Measurements from ENCODE around the gene DMWD. TPM values are rescaled to one million over a fixed set of nuclear protein-coding genes. Genes with fewer than 3 reads are reported as not detected.

DMWD gene
- total RNA-seq, 1 experiment from 2014 or later = 35.4 TPM

DNA sequence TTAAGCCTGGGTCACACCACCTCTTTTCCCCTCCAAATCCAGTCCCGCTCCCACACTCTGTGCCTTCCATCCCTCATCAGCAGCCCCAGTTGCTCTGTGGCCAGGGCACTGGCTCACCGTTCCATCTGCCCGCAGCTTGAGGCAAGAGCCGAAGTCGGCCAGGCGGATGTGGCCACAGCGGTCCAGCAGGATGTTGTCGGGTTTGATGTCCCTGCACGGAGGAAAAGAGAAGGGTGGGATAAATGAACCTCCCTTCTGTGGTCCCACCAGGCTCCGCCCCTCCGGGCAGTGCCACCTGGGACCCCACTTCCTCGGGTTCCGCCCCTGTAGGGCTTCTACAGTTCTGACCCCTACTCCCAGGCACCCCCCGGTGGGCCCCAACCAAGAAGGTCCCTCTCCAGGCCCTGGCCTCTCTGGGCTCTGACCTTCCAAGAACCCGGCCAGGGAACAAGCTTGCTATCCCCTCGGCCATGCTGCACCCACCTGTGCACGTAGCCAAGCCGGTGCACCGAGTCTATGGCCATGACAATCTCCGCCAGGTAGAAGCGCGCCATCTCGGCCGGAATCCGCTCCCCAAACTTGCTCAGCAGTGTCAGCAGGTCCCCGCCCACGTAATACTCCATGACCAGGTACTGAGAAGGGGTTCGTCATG is 14.5 kb downstream of the DMWD start:
- H3K27me3 ChIP-seq (replicated peaks) = no peaks in the 10 kb centered on the region
- H3K27ac ChIP-seq = no peak overlapping the region

DNA sequence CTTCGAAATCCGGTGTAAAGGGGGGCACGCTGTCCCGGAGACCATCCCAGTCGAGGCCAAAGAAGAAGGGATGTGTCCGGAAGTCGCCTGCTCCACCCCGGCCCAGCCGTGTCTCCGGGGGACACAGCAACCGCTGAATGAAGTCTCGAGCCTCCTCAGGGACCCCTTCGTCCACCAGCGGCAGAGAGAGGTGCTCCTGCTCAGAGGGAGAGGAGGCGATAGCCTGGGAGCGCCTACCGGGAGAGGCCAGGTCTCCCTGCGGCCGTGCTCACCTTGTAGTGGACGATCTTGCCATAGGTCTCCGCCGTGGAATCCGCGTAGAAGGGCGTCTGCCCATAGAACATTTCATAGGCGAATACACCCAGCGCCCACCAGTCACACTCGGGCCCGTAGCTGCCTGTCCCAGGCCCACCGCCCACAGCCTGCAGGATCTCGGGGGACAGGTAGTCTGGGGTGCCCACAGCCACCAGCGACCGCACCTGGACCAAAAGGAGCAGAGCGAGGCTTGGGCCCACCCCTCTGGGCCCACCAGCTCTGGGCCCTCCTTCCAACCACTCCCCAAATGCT is 15.2 kb downstream of the DMWD start:
- Histone ChIP-seq H3K27ac (no peak overlapping the region), H3K36me3 (peaks cover 55% of the 10 kb centered on the region), H3K4me3 (no peak overlapping the region), H3K27me3 (replicated peaks) (no peaks in the 10 kb centered on the region), H3K9me3 (replicated peaks) (no peaks in the 10 kb centered on the region), H3K4me1 (replicated peaks) (peaks cover 11% of the 10 kb centered on the region)
- no peak for DNase-seq (ENCODE audit: low read depth in 1 of 2, low spot score in 2 of 2)

More for the DNA sequence above, 14.5 kb downstream of the DMWD start:
- peaks cover 16% of the 10 kb centered on the region for H3K4me1 ChIP-seq (replicated peaks)
- no peak for DNase-seq (ENCODE audit: low read depth in 1 of 2, low spot score in 2 of 2)
- H3K9me3 ChIP-seq (replicated peaks) = no peaks in the 10 kb centered on the region
- H3K4me3 ChIP-seq = no peak overlapping the region
- peaks cover 51% of the 10 kb centered on the region for H3K36me3 ChIP-seq

DNA sequence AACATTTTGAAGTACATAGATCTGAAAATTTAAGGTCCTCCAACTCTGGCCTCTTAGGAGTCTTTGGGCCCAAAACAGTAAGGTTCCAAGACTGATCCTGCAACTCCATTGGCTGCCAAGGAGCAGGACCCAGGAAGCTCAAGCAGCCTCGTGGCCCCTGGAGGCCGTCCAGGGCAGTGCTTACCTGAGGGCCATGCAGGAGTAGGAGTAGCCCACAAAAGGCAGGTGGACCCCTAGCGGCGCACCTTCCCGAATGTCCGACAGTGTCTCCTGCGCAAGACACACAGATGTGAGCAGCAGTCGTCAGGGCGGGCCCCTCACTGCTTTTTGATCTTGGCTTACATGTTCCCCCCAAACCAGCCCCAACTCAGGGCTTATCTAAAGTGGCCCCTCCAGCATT is 17.9 kb downstream of the DMWD start:
- no peak for DNase-seq (ENCODE audit: low read depth in 1 of 2, low spot score in 2 of 2)
- no peaks in the 10 kb centered on the region for H3K9me3 ChIP-seq (replicated peaks)
- H3K27ac ChIP-seq = no peak overlapping the region
- H3K4me1 ChIP-seq (replicated peaks) = peaks cover 12% of the 10 kb centered on the region
- no peak overlapping the region for H3K4me3 ChIP-seq
- no peaks in the 10 kb centered on the region for H3K27me3 ChIP-seq (replicated peaks)
- peaks cover 68% of the 10 kb centered on the region for H3K36me3 ChIP-seq

DNA sequence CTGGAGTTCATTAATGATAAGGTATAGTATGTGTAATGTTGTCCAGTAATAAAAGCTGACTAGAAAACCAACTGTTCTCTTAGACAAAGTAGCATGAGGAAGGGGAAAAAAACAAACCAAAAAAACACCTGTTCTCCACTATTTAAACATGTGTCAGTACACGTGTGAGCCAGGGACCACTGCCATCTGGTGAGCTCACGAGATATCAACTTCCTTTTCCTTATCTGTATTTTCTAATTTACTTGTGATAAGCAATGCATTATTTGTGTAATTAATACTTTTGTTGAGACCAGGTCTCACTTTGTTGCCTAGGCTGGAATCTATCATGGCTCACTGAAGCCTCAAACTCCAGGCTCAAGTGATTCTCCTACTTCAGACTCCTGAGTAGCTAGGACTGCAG is 19.3 kb downstream of the DMWD start:
- DNase-seq (ENCODE audit: low read depth in 1 of 2, low spot score in 2 of 2) = no peak
- Histone ChIP-seq H3K27ac (no peak overlapping the region), H3K36me3 (peaks cover 59% of the 10 kb centered on the region), H3K9me3 (replicated peaks) (0 out of 2 replicates have a peak, but pooled peaks cover under 1% of the 10 kb centered on the region), H3K4me1 (replicated peaks) (peaks cover 15% of the 10 kb centered on the region), H3K4me3 (no peak overlapping the region), H3K27me3 (replicated peaks) (no peaks in the 10 kb centered on the region)

DNA sequence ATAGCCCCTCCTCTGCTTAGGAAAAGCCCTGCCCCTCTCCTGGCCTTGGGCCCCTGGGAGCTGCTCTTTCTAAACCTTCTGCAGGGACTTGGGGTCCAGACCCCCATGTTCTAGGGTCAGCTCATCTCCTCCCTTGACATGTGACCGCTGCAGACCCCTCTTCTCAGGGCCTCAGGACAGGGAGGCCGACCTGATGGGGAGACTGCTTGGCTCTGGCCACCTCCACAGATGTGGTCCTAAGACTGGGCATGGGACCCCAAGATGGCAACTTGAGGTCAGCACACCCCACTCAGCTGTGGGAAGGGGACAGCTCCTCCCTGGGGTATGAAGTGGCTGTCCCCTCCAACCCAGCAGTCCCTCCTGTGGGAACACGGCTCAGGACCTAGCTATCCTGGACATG is 19.7 kb downstream of the DMWD start:
- DNase-seq (ENCODE audit: low read depth in 1 of 2, low spot score in 2 of 2) = no peak
- H3K4me1 ChIP-seq (replicated peaks) = peaks cover 18% of the 10 kb centered on the region
- H3K4me3 ChIP-seq = no peak overlapping the region
- no peak overlapping the region for H3K27ac ChIP-seq
- H3K36me3 ChIP-seq = peaks cover 55% of the 10 kb centered on the region
- H3K9me3 ChIP-seq (replicated peaks) = 0 out of 2 replicates have a peak, but pooled peaks cover 2% of the 10 kb centered on the region
- no peaks in the 10 kb centered on the region for H3K27me3 ChIP-seq (replicated peaks)

DNA sequence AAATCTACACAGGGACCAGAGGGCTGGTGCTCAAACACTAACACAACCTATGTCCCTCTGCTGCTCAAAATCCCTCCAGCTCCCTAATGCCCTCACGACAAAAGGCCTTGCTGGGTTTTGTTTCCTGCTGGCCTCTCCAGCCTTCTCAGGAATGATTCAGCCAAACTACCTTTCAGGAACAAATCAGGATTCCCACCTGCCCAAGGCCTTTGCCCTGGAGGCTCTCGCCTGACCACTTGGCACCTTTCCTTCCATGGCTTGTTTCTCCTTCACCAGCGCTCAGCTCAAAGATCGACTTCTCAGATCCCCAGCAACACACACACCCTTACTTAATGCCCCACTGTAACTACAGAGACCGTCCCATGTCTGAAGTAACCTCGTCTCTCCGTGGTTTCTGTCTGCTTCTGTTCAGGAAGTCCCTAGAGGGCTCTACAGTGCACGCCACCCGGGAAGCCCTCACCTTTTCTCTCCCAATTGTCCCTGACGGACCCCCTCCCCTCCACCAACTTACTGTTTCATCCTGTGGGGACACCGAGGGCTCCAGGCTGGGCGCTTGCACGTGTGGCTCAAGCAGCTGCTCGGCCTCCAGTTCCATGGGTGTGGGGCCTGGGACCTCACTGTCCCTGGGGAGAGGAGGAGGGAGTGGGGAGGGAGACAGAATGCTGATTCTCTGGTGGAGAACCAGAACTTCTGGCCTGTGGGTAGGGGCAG is 20.4 kb downstream of the DMWD start:
- peak in 1 of 2 experiments; percentile 44 for DNase-seq (ENCODE audit: low read depth in 1 of 2, low spot score in 2 of 2)
- Histone ChIP-seq H3K9me3 (replicated peaks) (0 out of 2 replicates have a peak, but pooled peaks cover 2% of the 10 kb centered on the region), H3K4me3 (no peak overlapping the region), H3K4me1 (replicated peaks) (peaks cover 24% of the 10 kb centered on the region), H3K36me3 (peaks cover 48% of the 10 kb centered on the region), H3K27me3 (replicated peaks) (no peaks in the 10 kb centered on the region), H3K27ac (no peak overlapping the region)

DNA sequence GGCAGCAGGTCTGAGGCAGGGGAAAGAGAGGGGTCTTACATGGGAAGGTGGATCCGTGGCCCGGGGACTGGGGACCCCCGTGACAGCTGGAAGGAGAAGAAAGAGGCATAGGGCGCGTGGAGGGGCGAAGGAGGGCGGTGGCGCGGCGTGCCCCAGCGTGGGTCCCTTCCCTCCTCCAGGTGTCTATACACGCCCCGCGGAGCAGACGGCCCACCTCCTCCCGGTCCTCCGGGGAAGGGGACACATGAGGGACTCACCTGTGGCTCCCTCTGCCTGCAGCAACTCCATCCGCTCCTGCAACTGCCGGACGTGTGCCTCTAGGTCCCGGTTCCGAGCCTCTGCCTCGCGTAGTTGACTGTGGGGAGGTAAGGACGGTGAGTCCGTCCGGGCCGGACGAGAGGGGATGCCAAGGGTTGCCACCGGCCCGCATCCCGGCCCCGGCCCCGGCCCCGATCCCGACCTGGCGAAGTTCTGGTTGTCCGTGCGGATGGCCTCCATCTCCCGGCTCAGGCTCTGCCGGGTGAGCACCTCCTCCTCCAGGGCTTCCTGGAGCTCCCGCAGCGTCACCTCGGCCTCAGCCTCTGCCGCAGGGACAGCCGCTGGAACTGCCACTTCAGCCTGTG is 21.2 kb downstream of the DMWD start:
- peaks cover 32% of the 10 kb centered on the region for H3K4me1 ChIP-seq (replicated peaks)
- 0 out of 2 replicates have a peak, but pooled peaks cover 2% of the 10 kb centered on the region for H3K9me3 ChIP-seq (replicated peaks)
- H3K27me3 ChIP-seq (replicated peaks) = no peaks in the 10 kb centered on the region
- H3K27ac ChIP-seq = no peak overlapping the region
- DNase-seq (ENCODE audit: low read depth in 1 of 2, low spot score in 2 of 2) = peak in 1 of 2 experiments; percentile 45
- H3K4me3 ChIP-seq = no peak overlapping the region
- peaks cover 46% of the 10 kb centered on the region for H3K36me3 ChIP-seq

DNA sequence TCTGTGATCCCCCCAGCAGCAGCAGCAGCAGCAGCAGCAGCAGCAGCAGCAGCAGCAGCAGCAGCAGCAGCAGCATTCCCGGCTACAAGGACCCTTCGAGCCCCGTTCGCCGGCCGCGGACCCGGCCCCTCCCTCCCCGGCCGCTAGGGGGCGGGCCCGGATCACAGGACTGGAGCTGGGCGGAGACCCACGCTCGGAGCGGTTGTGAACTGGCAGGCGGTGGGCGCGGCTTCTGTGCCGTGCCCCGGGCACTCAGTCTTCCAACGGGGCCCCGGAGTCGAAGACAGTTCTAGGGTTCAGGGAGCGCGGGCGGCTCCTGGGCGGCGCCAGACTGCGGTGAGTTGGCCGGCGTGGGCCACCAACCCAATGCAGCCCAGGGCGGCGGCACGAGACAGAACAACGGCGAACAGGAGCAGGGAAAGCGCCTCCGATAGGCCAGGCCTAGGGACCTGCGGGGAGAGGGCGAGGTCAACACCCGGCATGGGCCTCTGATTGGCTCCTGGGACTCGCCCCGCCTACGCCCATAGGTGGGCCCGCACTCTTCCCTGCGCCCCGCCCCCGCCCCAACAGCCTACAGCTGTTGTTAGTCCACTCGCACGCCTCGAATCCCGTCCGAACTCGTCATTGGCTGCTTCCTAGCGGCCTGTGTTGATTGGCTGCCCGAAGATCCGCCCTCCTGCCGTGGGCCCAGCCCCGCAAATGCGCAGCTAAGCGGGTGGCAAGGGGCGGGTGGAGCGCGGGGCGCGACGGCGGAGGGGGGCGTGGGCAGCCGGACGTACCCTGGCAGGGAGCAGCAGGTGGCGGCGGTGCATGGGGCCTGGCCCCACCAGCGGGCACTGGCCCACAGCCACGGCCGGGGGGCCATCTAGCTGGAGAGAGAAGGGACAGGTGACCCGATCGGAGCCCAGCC is 22.2 kb downstream of the DMWD start:
- Histone ChIP-seq H3K27ac (peak overlapping the region; percentile 62), H3K4me1 (replicated peaks) (peaks cover 32% of the 10 kb centered on the region), H3K27me3 (replicated peaks) (no peaks in the 10 kb centered on the region), H3K9me3 (replicated peaks) (0 out of 2 replicates have a peak, but pooled peaks cover 2% of the 10 kb centered on the region), H3K4me3 (peak overlapping the region; percentile 67), H3K36me3 (peaks cover 47% of the 10 kb centered on the region)
- DNase-seq (ENCODE audit: low read depth in 1 of 2, low spot score in 2 of 2) = peak; percentile 96 to 98

DNA sequence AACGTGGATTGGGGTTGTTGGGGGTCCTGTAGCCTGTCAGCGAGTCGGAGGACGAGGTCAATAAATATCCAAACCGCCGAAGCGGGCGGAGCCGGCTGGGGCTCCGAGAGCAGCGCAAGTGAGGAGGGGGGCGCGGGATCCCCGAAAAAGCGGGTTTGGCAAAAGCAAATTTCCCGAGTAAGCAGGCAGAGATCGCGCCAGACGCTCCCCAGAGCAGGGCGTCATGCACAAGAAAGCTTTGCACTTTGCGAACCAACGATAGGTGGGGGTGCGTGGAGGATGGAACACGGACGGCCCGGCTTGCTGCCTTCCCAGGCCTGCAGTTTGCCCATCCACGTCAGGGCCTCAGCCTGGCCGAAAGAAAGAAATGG is 22.8 kb downstream of the DMWD start:
- no peak overlapping the region for H3K27ac ChIP-seq

DNA sequence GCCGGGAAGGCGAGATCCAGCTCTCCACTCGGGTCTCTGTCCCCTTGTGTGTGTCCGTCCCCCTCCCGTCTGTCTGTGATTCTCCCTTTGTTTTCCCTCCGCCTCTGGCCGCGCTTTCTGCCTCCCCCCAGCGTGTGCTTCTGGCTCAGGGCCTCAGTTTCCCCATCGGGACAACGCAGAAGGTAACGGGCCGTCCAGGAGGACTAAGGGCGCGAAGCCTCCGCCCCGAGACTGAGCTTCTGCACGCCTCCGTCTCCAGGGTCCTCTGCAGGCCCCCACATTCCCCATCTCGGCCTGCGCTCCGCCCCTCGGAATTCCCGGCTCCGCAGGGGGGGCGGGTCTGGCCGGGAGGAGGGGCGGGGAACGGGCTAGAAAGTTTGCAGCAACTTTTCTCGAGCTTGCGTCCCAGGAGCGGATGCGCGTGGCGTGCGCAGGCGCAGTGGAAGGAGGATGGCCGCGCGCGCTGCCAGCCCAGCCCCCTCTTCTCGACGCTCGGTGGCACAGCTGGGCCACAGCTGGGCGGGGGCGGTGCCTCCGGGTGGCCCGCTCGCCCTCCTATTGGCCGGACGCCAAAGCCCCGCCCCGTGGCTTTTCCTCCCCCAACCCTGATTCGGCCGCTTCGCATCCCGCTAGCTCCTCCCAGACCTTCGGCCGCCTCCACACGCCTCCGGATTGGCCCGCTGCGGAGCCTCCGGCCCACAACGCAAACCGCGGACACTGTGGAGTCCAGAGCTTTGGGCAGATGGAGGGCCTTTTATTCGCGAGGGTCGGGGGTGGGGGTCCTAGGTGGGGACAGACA is 23.5 kb downstream of the DMWD start, which contains the start of gene SIX5:
TSS of gene SIX5 (minus strand) at position 269 of the 799 bp plus-strand sequence. CDS start 408 bp downstream, outside the sequence.
- H3K4me1 ChIP-seq (replicated peaks) = peaks cover 39% of the 10 kb centered on the region
- H3K4me3 ChIP-seq = peak within 1 kb of the TSS; percentile 67
- H3K27me3 ChIP-seq (replicated peaks) = no peaks in the 10 kb centered on the region
- DNase-seq (ENCODE audit: low read depth in 1 of 2, low spot score in 2 of 2) = peak; percentile 99 to 100
- H3K27ac ChIP-seq = peak within 1 kb of the TSS; percentile 46
- peaks cover 38% of the 10 kb centered on the region for H3K36me3 ChIP-seq
- 0 out of 2 replicates have a peak, but pooled peaks cover 2% of the 10 kb centered on the region for H3K9me3 ChIP-seq (replicated peaks)

More for the DNA sequence above, 22.8 kb downstream of the DMWD start:
- Histone ChIP-seq H3K36me3 (peaks cover 44% of the 10 kb centered on the region), H3K4me3 (peak overlapping the region; percentile 67), H3K27me3 (replicated peaks) (no peaks in the 10 kb centered on the region), H3K4me1 (replicated peaks) (peaks cover 33% of the 10 kb centered on the region), H3K9me3 (replicated peaks) (0 out of 2 replicates have a peak, but pooled peaks cover 2% of the 10 kb centered on the region)
- peak in 1 of 2 experiments; percentile 54 for DNase-seq (ENCODE audit: low read depth in 1 of 2, low spot score in 2 of 2)

DNA sequence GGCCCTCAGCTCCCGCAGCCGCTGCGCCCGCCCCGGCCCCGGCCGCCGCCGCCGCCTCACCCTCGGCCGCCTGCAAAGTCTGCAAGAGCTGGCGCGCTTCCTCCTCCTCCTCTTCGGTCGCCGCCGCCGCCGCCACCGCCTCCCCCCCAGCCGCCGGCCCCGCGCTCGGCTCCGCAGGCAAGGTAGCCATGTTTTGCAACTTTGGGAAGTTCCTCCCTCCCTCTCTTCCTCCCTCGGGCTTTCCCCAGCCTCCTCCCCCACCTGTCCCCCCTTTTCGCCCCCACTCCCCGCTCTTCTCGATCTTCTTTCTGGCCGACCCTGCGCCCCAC is 24.0 kb downstream of the DMWD start:
- DNase-seq (ENCODE audit: low read depth in 1 of 2, low spot score in 2 of 2) = no peak
- H3K27ac ChIP-seq = peak overlapping the region; percentile 46; the same call in 1 of the 2 replicates
- no peaks in the 10 kb centered on the region for H3K27me3 ChIP-seq (replicated peaks)
- H3K4me1 ChIP-seq (replicated peaks) = peaks cover 42% of the 10 kb centered on the region
- H3K4me3 ChIP-seq = peak overlapping the region; percentile 67
- H3K9me3 ChIP-seq (replicated peaks) = 0 out of 2 replicates have a peak, but pooled peaks cover 2% of the 10 kb centered on the region
- peaks cover 37% of the 10 kb centered on the region for H3K36me3 ChIP-seq

All from SJSA1 (cell line).